Calu3 (cell line): ENCODE measurements around the gene APH1A. TPM values are rescaled to one million over a fixed set of nuclear protein-coding genes. Genes with fewer than 3 reads are reported as not detected.

ENCODE experiments used
- BruUV-seq: library from RNA; stranded (reverse); fragments of 400-500 nt; replicated peaks from 2 replicates; lab custom pipeline; 2021; lab: Mats Ljungman, UMichigan
- CTCF ChIA-PET: fragments of 300-600 bp; sonication (Branson Sonifier 250); formaldehyde crosslinking; loops from one replicate; lab custom pipeline; 2022; ENCODE audit warnings: antibody characterized with exemption; lab: Charles Lee
- DNase-seq: peaks from one replicate; pipeline ENCODE4 v3.0.0; 2022
- H3K27ac Mint-ChIP-seq: one replicate; pipeline ENCODE4 v1.8.0; 2022; ENCODE audit warnings: mixed read lengths; ENCODE audit not compliant: unreplicated experiment
- H3K27me3 Mint-ChIP-seq: one replicate; pipeline ENCODE4 v1.8.0; 2022; ENCODE audit warnings: mixed read lengths; ENCODE audit not compliant: unreplicated experiment
- H3K36me3 Mint-ChIP-seq: one replicate; pipeline ENCODE4 v1.8.0; 2022; ENCODE audit warnings: mild to moderate bottlenecking, moderate library complexity, mixed read lengths; ENCODE audit not compliant: insufficient read depth, unreplicated experiment
- H3K4me1 Mint-ChIP-seq: one replicate; pipeline ENCODE4 v1.8.0; 2022; ENCODE audit warnings: mild to moderate bottlenecking, low read depth, mixed read lengths; ENCODE audit not compliant: unreplicated experiment
- H3K4me3 Mint-ChIP-seq: one replicate; pipeline ENCODE4 v1.8.0; 2022; ENCODE audit warnings: mild to moderate bottlenecking, low read depth, moderate library complexity, mixed read lengths; ENCODE audit not compliant: unreplicated experiment
- H3K9me3 Mint-ChIP-seq: one replicate; pipeline ENCODE4 v1.8.0; 2022; ENCODE audit warnings: low read depth, mixed read lengths; ENCODE audit not compliant: unreplicated experiment
- intact Hi-C: fragments of 100-400 bp; cut with micrococcal nuclease; formaldehyde crosslinking; loops from one replicate; pipeline ENCODE4 v1.10.0; 2022; ENCODE audit not compliant: unreplicated experiment
- total RNA-seq: library from RNA; stranded (reverse); gene quantifications from 2 replicates; pipeline ENCODE4 v1.2.3, GENCODE V29; 2022
- TF ChIP-seq, protein P1 (sequence below): fragments of 200-600 bp; IDR thresholded peaks from one replicate; pipeline ENCODE4 v1.8.0; 2022; ENCODE audit warnings: antibody characterized with exemption; ENCODE audit not compliant: unreplicated experiment

APH1A gene
- total RNA-seq, 1 experiment from 2014 or later, result 195 TPM

DNA sequence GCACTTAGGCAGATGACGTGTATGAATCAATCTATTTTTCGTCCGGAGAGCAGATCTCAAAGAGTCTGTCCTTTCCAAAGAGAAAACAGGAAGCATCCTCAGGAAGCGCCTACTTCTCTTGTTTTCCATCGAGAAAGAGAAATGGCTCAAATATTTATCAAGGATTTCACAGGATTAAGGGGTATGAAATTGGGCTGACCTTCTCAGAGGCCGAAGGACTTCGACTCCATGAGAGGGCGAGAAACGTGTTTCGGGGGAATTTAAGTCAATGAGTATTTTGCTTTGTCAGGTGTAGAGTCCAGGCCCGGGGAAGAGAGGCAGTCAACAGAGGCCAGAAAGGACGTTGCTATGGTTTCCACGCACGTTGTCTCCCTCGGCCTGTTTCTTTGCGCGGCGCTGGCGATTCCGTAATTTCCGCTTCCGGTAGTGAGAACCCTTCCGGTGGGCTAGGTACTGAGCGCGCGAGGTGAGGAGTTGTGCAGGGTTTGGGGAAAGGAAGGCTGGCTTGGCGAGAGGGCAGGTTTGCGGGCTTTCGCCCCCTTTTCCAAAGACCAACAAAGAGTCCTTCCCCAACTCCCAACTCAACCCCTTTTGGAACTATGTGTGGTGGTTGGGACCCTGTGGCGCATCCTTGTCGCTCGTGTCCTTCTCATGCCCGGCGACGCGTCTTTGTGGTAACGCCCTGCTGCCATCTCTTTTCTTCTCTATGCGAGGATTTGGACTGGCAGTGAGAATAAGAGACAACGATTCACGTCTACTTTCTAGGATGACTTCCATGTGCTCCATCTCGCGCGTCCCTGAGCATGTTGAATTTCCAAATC lies 24.8 kb upstream of the APH1A start, which contains the start of gene MRPS21:
MRPS21 (plus strand) TSS at position 429 of the 821 bp plus-strand sequence. CDS start 506 bp downstream, outside the sequence.
- TF ChIP-seq, protein P1, sequence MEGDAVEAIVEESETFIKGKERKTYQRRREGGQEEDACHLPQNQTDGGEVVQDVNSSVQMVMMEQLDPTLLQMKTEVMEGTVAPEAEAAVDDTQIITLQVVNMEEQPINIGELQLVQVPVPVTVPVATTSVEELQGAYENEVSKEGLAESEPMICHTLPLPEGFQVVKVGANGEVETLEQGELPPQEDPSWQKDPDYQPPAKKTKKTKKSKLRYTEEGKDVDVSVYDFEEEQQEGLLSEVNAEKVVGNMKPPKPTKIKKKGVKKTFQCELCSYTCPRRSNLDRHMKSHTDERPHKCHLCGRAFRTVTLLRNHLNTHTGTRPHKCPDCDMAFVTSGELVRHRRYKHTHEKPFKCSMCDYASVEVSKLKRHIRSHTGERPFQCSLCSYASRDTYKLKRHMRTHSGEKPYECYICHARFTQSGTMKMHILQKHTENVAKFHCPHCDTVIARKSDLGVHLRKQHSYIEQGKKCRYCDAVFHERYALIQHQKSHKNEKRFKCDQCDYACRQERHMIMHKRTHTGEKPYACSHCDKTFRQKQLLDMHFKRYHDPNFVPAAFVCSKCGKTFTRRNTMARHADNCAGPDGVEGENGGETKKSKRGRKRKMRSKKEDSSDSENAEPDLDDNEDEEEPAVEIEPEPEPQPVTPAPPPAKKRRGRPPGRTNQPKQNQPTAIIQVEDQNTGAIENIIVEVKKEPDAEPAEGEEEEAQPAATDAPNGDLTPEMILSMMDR, result no peak
- intact Hi-C loops, result no loop called here
- peak within 1 kb of the TSS; percentile 99 for H3K27ac Mint-ChIP-seq
- no peaks in the 10 kb centered on the region for H3K9me3 Mint-ChIP-seq
- peaks cover 9% of the 10 kb centered on the region for H3K27me3 Mint-ChIP-seq
- H3K4me3 Mint-ChIP-seq, result peak within 1 kb of the TSS; percentile 88
- DNase-seq, result peak; percentile 92
- CTCF ChIA-PET, result no interaction called here
- H3K4me1 Mint-ChIP-seq, result peaks cover 19% of the 10 kb centered on the region
- peaks cover 50% of the 10 kb centered on the region for H3K36me3 Mint-ChIP-seq
- TSS peak; percentile 97 for BruUV-seq

DNA sequence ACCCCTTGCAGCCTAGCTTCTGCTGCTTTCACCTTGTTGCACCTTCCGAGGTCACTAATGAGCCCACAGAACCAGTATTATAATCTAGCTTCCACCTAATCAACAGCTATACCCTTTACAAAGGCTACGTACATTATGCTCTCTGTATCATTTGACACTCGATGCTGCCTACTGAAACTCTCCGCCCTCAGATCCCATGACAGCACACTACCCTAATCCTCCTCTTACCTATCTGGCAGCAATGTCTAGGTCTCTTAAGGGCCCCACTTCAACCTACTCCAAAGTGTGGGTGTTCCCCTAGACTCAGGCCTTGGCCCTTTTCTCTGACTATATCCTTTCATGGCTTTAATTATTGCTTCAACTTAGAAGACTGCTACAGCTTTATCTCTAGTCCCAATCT lies 20.0 kb upstream of the APH1A start:
- intact Hi-C loops, result no loop called here

DNA sequence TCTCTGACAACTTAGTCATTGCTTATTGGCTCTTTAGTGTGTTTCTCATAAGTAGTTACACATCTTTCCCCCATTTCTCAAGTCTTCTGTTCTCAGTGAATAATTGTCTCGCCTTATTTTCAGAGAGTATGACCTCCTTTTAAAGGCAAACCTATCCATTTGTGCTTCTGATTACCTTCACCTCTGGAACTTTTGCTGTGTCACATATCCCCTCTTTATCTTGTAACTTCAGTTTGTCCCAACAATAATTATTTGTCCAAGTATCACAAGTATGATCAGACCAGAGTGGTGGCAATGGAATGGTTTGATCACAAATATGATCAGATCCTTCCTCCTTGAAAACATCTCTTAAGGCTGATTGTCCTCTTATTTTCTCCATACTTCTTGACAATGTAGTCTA lies 19.6 kb upstream of the APH1A start:
- Mint-ChIP-seq H3K4me3 (no peak overlapping the region), H3K9me3 (no peaks in the 10 kb centered on the region), H3K36me3 (peaks cover 6% of the 10 kb centered on the region), H3K27me3 (peaks cover 27% of the 10 kb centered on the region), H3K27ac (no peak overlapping the region), H3K4me1 (peaks cover 7% of the 10 kb centered on the region)
- TF ChIP-seq, protein P1, result no peak
- DNase-seq, result no peak
- intact Hi-C loops, result no loop called here
- no TSS peak for BruUV-seq
- CTCF ChIA-PET, result interaction anchor here (0.6 kb wide), 1 partner anchor 7 kb away, joined by 3 read pairs; no protein-coding TSS in a partner anchor

More for the DNA sequence above, 20.0 kb upstream of the APH1A start:
- peaks cover 27% of the 10 kb centered on the region for H3K27me3 Mint-ChIP-seq
- DNase-seq, result no peak
- H3K4me3 Mint-ChIP-seq, result no peak overlapping the region
- BruUV-seq, result no TSS peak
- H3K36me3 Mint-ChIP-seq, result peaks cover 11% of the 10 kb centered on the region
- CTCF ChIA-PET, result no interaction called here
- no peak overlapping the region for H3K27ac Mint-ChIP-seq
- no peaks in the 10 kb centered on the region for H3K9me3 Mint-ChIP-seq
- TF ChIP-seq, protein P1, result no peak
- H3K4me1 Mint-ChIP-seq, result peaks cover 10% of the 10 kb centered on the region

DNA sequence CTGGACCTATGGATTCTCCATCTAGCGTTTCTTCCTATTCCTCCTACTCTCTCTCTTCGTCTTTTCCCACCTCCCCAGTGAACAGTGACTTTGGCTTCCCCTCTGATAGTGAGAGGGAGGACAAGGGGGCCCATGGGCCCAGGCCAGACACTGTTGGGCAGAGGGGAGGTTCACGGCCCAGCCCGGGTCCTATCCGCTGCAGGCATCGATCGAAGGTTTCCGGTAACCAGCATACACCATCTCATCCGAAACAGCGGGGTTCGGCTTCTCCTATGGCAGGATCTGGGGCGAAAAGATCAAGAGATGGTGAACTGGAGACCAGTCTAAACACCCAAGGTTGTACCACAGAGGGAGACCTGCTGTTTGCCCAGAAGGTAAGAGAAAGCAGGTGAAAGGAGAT lies 14.4 kb upstream of the APH1A start:
- Mint-ChIP-seq H3K9me3 (no peaks in the 10 kb centered on the region), H3K36me3 (peaks cover 15% of the 10 kb centered on the region), H3K27me3 (peaks cover 33% of the 10 kb centered on the region), H3K4me1 (peaks cover 26% of the 10 kb centered on the region), H3K27ac (no peak overlapping the region), H3K4me3 (peak overlapping the region; percentile 17)
- DNase-seq, result no peak
- no TSS peak for BruUV-seq
- TF ChIP-seq, protein P1, result no peak
- intact Hi-C loops, result no loop called here
- CTCF ChIA-PET, result no interaction called here
